ENCODE results near the gene MEIG1. TPM values are rescaled to one million over a fixed set of nuclear protein-coding genes. Genes with fewer than 3 reads are reported as not detected.

The MEIG1 gene
- total and polyA plus RNA-seq, 2 of the 8 experiments (the other 6 are each of a cell fraction or from before 2014, with no cell fraction given) = not detected

GRCh38 chr10:14982744-14983143 is 23.6 kb downstream of the MEIG1 start:
- Histone ChIP-seq H4K20me1 (replicated peaks in 1 of 2; ENCODE audit: control insufficient read depth in 1 of 2, insufficient read depth in 2 of 2, low read length in 2 of 2) (no peaks in the 10 kb centered on the region), H3K9ac (replicated peaks in 1 of 4; ENCODE audit: extremely low read depth in 1 of 4, low read depth in 3 of 4, low read length in 3 of 4) (no peak overlapping the region)
- no peak for TF ChIP-seq RFX5 (IDR thresholded peaks at IDR 0.05; ENCODE audit: borderline replicate concordance, low read depth, low read length)

More at GRCh38 chr10:14982744-14983143, 23.6 kb downstream of the MEIG1 start:
- no peaks in the 10 kb centered on the region for H3K79me2 ChIP-seq (ENCODE audit: control insufficient read depth in 1 of 2, insufficient read depth in 2 of 2, low read length in 2 of 2)
- H2BK15ac ChIP-seq (ENCODE audit: low read length) = no peak overlapping the region
- no peak overlapping the region for H2BK120ac ChIP-seq (replicated peaks; ENCODE audit: low read depth, low read length)
- H3K56ac ChIP-seq (replicated peaks; ENCODE audit: insufficient read length, low read depth, low read length) = no peak overlapping the region
- no peak overlapping the region for H3K4me2 ChIP-seq (ENCODE audit: insufficient read depth in 1 of 2, low read depth in 2 of 2, low read length in 2 of 2)
- H2BK5ac ChIP-seq (ENCODE audit: low read depth, low read length) = no peak overlapping the region
- H2AFZ ChIP-seq (ENCODE audit: low read length) = no peak overlapping the region
- ChIA-PET CTCF (ENCODE audit: partially characterized antibody) (interaction anchor here (3.3 kb wide), 1 partner anchor 11 kb away, joined by 16 read pairs; no protein-coding TSS in a partner anchor), POLR2A (ENCODE audit: partially characterized antibody) (no interaction called here)
- H3K9me3 ChIP-seq (ENCODE audit: insufficient read depth in 2 of 2, low read depth in 1 of 2, low read length in 1 of 2) = no peaks in the 10 kb centered on the region
- H3K14ac ChIP-seq (ENCODE audit: insufficient read length) = no peak overlapping the region
- no peak overlapping the region for H3K23ac ChIP-seq (ENCODE audit: insufficient read length)
- H3K4me1 ChIP-seq (replicated peaks in 1 of 4; ENCODE audit: control insufficient read depth in 3 of 4, insufficient read depth in 4 of 4, low read length in 3 of 4) = no peaks in the 10 kb centered on the region
- H2AK5ac ChIP-seq (ENCODE audit: low read depth, low read length) = no peak overlapping the region
- DNase-seq (ENCODE audit: low read depth in 1 of 2, low spot score in 2 of 2) (no peak), FAIRE-seq (no peak)
- H3K4ac ChIP-seq (replicated peaks; ENCODE audit: insufficient read length, low read depth, low read length) = no peak overlapping the region
- H3K79me1 ChIP-seq (ENCODE audit: low read depth, low read length) = no peaks in the 10 kb centered on the region
- 87% methylated on average over 3 of the region's 3 CpGs; no CpG with 5 or more reads in 1 of the 2 experiments for WGBS, 2 experiments (ENCODE audit: extremely low coverage in 1 of 2, insufficient coverage in 1 of 2, insufficient read length in 1 of 2, insufficient replicate concordance in 2 of 2, low coverage in 1 of 2, low lambda C conversion rate in 2 of 2, missing lambda C conversion rate in 1 of 2)
- H3K27ac ChIP-seq (ENCODE audit: low read depth, low read length) = no peak overlapping the region
- no peak overlapping the region for H2BK20ac ChIP-seq (ENCODE audit: low read length)
- no peak overlapping the region for H4K8ac ChIP-seq (ENCODE audit: extremely low read depth, insufficient read depth, low read length)
- H3K36me3 ChIP-seq (ENCODE audit: control insufficient read depth in 2 of 4, insufficient read depth in 4 of 4, low read length in 3 of 4) = no peaks in the 10 kb centered on the region
- H2BK12ac ChIP-seq (ENCODE audit: low read depth, low read length) = no peak overlapping the region
- H3K23me2 ChIP-seq (ENCODE audit: low read depth, low read length) = no peaks in the 10 kb centered on the region
- no peak overlapping the region for H4K5ac ChIP-seq (ENCODE audit: insufficient read length, low read depth, low read length)
- H3K27me3 ChIP-seq (replicated peaks in 1 of 4; ENCODE audit: control insufficient read depth in 3 of 4, extremely low read depth in 1 of 4, insufficient read depth in 3 of 4, low read length in 3 of 4) = no peaks in the 10 kb centered on the region
- no peak overlapping the region for H4K91ac ChIP-seq (replicated peaks; ENCODE audit: insufficient read length, low read length)
- H3K4me3 ChIP-seq (ENCODE audit: extremely low read depth in 1 of 4, insufficient read depth in 2 of 4, low read depth in 3 of 4, low read length in 4 of 4) = no peak overlapping the region
- H3K18ac ChIP-seq (ENCODE audit: extremely low read depth, low read length) = no peak overlapping the region

Measured in H1 (cell line).